HG03558 (cell line): Measurements from ENCODE around the gene ASCC3.

Source experiments
- ATAC-seq: cut with Tn5 transposase; IDR thresholded peaks from one replicate; pipeline ENCODE4 v1.9.1; 2021; ENCODE audit warnings: moderate number of reproducible peaks; ENCODE audit not compliant: unreplicated experiment; ENCODE audit errors: extremely low read depth

Gene ASCC3

GRCh38 chr6:100613656-100614055, 267.5 kb downstream of the ASCC3 start:
- ATAC-seq = no peak

GRCh38 chr6:100612094-100612493, 269.0 kb downstream of the ASCC3 start:
- ATAC-seq = no peak

- no peak for ATAC-seq
These were observed 281.9 kb downstream of the ASCC3 start for GRCh38 chr6:100599088-100599770.

- ATAC-seq = no peak
These were observed 285.7 kb downstream of the ASCC3 start for GRCh38 chr6:100595456-100595855.

- no peak for ATAC-seq
These were observed 287.6 kb downstream of the ASCC3 start for GRCh38 chr6:100593522-100593921.

GRCh38 chr6:100592929-100593328, 288.2 kb downstream of the ASCC3 start:
- ATAC-seq = no peak

- no peak for ATAC-seq
These were observed 303.7 kb downstream of the ASCC3 start for GRCh38 chr6:100577425-100577824.

- no peak for ATAC-seq
These were observed 305.2 kb downstream of the ASCC3 start for GRCh38 chr6:100575921-100576320.

GRCh38 chr6:100574836-100575235, 306.3 kb downstream of the ASCC3 start:
- ATAC-seq = no peak

GRCh38 chr6:100573166-100573565, 308.0 kb downstream of the ASCC3 start:
- ATAC-seq = no peak

GRCh38 chr6:100568255-100568654, 312.9 kb downstream of the ASCC3 start:
- ATAC-seq = no peak

GRCh38 chr6:100566563-100566962, 314.6 kb downstream of the ASCC3 start:
- no peak for ATAC-seq

- no peak for ATAC-seq
These were observed 315.6 kb downstream of the ASCC3 start for GRCh38 chr6:100565439-100566104.

- ATAC-seq = no peak
These were observed 321.3 kb downstream of the ASCC3 start for GRCh38 chr6:100559859-100560258.

GRCh38 chr6:100554228-100554627, 326.9 kb downstream of the ASCC3 start:
- no peak for ATAC-seq

- no peak for ATAC-seq
These were observed 327.9 kb downstream of the ASCC3 start for GRCh38 chr6:100553243-100553642.

- ATAC-seq = no peak
These were observed 331.5 kb downstream of the ASCC3 start for GRCh38 chr6:100549406-100550167.

- ATAC-seq = no peak
These were observed 343.0 kb downstream of the ASCC3 start for GRCh38 chr6:100538086-100538485.

- no peak for ATAC-seq
These were observed 362.5 kb downstream of the ASCC3 start for GRCh38 chr6:100518588-100518987.

GRCh38 chr6:100517633-100518032, 363.5 kb downstream of the ASCC3 start:
- no peak for ATAC-seq

- no peak for ATAC-seq
These were observed 364.0 kb downstream of the ASCC3 start for GRCh38 chr6:100517106-100517505.
